Measurements from ENCODE around the gene EEF1AKMT3. TPM values are rescaled to one million over a fixed set of nuclear protein-coding genes. Genes with fewer than 3 reads are reported as not detected.

EEF1AKMT3 gene
- total RNA-seq, 1 experiment from 2014 or later: 5.0 TPM

DNA sequence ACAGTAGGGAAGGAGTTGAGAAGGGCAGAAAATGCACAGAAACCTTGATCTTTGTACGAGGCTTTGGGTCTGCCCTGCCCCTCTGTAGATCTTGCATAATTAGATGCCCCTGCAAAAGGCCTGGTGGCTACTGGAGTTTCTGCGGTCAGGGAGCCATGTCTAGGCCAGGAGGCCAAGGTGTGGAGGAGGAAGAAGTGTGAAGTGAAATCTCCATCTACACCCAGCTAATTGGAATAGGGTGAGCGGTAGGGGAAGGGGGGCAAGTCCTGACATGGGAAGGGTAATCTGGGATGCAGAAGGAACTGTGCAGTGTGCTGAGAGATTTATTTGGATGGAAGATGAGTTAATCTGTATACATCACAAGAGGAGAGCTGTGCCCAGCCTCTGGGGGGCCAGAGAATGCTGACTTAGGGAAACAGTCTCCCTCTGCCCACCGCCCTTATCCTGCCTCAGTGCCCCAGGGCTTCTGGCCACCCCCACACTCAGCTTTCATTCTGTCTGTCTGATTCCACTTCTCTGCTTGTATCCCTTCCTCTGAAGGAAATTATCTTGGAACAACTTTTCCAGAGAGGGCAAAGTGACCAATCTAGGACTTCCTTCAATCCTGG lies 10.9 kb upstream of the EEF1AKMT3 start:
- ChIA-PET POLR2A (interaction anchor here (0.5 kb wide), 1 partner anchor 29 kb away, joined by 4 read pairs; no protein-coding TSS in a partner anchor), CTCF (no interaction called here)
- no peak for TF ChIP-seq CTCF (IDR thresholded peaks at IDR 0.05; ENCODE audit: insufficient read depth in 1 of 2, low read depth in 1 of 2, low read length in 1 of 2, severe bottlenecking in 1 of 2, unreplicated experiment in 1 of 2)
- Histone ChIP-seq H3K4me1 (0 out of 2 replicates have a peak, but pooled peaks cover 1% of the 10 kb centered on the region), H3K4me3 (ENCODE audit: low read depth, low read length) (no peak overlapping the region), H3K36me3 (ENCODE audit: control insufficient read depth, insufficient read depth, low read length) (no peaks in the 10 kb centered on the region), H3K27me3 (replicated peaks; ENCODE audit: control insufficient read depth, insufficient read depth, low read length) (no peaks in the 10 kb centered on the region), H3K9me3 (no peaks in the 10 kb centered on the region)
- no TSS peak for BruUV-seq (replicated peaks)
- Mint-ChIP-seq H3K4me3 (ENCODE audit: unreplicated experiment) (no peak overlapping the region), H3K4me1 (ENCODE audit: low read depth, unreplicated experiment) (peaks cover 7% of the 10 kb centered on the region), H3K27me3 (ENCODE audit: insufficient read depth, unreplicated experiment) (no peaks in the 10 kb centered on the region), H3K9me3 (ENCODE audit: unreplicated experiment) (no peaks in the 10 kb centered on the region), H3K27ac (ENCODE audit: unreplicated experiment) (no peak overlapping the region), H3K36me3 (ENCODE audit: insufficient read depth, unreplicated experiment) (peaks cover 3% of the 10 kb centered on the region)
- intact Hi-C loops (cut with micrococcal nuclease; ENCODE audit: unreplicated experiment): no loop called here
- DNase-seq: no peak

GRCh38 chr12:57762463-57762862 lies 10.0 kb upstream of the EEF1AKMT3 start:
- CTCF ChIA-PET: interaction anchor here (0.6 kb wide), 1 partner anchor 64 kb away, joined by 3 read pairs; no protein-coding TSS in a partner anchor
- TF ChIP-seq CTCF (IDR thresholded peaks at IDR 0.05; ENCODE audit: insufficient read depth in 1 of 2, low read depth in 1 of 2, low read length in 1 of 2, severe bottlenecking in 1 of 2, unreplicated experiment in 1 of 2): no peak

DNA sequence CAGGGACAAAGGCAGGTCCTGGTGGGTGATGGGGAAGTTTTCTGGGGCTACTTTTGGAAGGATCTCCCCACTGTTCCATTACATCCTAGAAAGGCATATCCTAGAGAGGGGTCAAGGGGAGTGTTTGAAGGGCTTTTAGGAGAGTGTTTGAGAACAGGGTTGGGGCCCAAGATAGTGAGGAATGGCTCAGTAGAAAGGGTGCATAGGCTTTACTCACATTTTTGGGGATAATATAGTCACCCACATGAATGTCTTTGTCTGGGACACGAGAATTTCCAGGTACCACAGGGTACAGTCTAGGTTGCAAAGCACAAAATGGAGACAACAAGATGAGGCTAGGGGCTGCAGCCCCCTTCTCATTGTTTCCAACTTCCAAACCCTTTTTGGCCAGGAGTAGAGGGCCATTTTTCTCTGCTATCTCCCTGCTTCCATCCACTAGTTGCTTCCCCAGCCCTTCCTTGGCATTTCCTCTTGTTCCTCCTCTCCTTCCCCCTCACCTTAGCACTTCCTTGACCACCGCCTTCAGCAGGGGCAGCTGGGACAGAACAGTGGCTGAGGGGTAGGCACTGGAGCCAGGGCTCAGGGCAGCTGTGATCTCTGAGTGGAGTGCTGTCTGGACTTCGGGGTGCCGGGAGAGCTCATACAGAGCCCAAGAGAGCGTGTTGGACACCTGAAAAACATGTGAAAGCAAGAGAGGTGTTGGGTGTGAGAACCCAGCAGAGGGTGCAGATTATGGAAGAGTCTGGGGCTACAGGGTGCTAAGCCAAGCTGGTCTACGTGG lies 8.3 kb upstream of the EEF1AKMT3 start:
- POLR2A ChIA-PET: no interaction called here
- intact Hi-C loops (cut with micrococcal nuclease; ENCODE audit: unreplicated experiment): no loop called here

More at GRCh38 chr12:57762463-57762862, 10.0 kb upstream of the EEF1AKMT3 start:
- Histone ChIP-seq H3K4me3 (ENCODE audit: low read depth, low read length) (no peak overlapping the region), H3K36me3 (ENCODE audit: control insufficient read depth, insufficient read depth, low read length) (no peaks in the 10 kb centered on the region), H3K27me3 (replicated peaks; ENCODE audit: control insufficient read depth, insufficient read depth, low read length) (no peaks in the 10 kb centered on the region), H3K9me3 (no peaks in the 10 kb centered on the region), H3K4me1 (0 out of 2 replicates have a peak, but pooled peaks cover 9% of the 10 kb centered on the region)
- Mint-ChIP-seq H3K27me3 (ENCODE audit: insufficient read depth, unreplicated experiment) (no peaks in the 10 kb centered on the region), H3K27ac (ENCODE audit: unreplicated experiment) (no peak overlapping the region), H3K4me1 (ENCODE audit: low read depth, unreplicated experiment) (peaks cover 7% of the 10 kb centered on the region), H3K9me3 (ENCODE audit: unreplicated experiment) (no peaks in the 10 kb centered on the region), H3K4me3 (ENCODE audit: unreplicated experiment) (no peak overlapping the region), H3K36me3 (ENCODE audit: insufficient read depth, unreplicated experiment) (peaks cover 9% of the 10 kb centered on the region)
- DNase-seq: no peak
- intact Hi-C loops (cut with micrococcal nuclease; ENCODE audit: unreplicated experiment): no loop called here
- no TSS peak for BruUV-seq (replicated peaks)
- POLR2A ChIA-PET: no interaction called here

More for the DNA sequence above, 8.3 kb upstream of the EEF1AKMT3 start:
- peaks cover 7% of the 10 kb centered on the region for H3K4me1 Mint-ChIP-seq (ENCODE audit: low read depth, unreplicated experiment)
- TF ChIP-seq CTCF (IDR thresholded peaks at IDR 0.05; ENCODE audit: insufficient read depth in 1 of 2, low read depth in 1 of 2, low read length in 1 of 2, severe bottlenecking in 1 of 2, unreplicated experiment in 1 of 2): no peak
- Histone ChIP-seq H3K36me3 (ENCODE audit: control insufficient read depth, insufficient read depth, low read length) (no peaks in the 10 kb centered on the region), H3K4me1 (0 out of 2 replicates have a peak, but pooled peaks cover 9% of the 10 kb centered on the region), H3K4me3 (ENCODE audit: low read depth, low read length) (peak overlapping the region; percentile 57), H3K27me3 (replicated peaks; ENCODE audit: control insufficient read depth, insufficient read depth, low read length) (no peaks in the 10 kb centered on the region), H3K9me3 (no peaks in the 10 kb centered on the region)
- H3K36me3 Mint-ChIP-seq (ENCODE audit: insufficient read depth, unreplicated experiment): peaks cover 9% of the 10 kb centered on the region
- TSS peak; percentile 5 for BruUV-seq (replicated peaks)
- H3K9me3 Mint-ChIP-seq (ENCODE audit: unreplicated experiment): no peaks in the 10 kb centered on the region
- H3K27ac Mint-ChIP-seq (ENCODE audit: unreplicated experiment): peak overlapping the region; percentile 20
- H3K27me3 Mint-ChIP-seq (ENCODE audit: insufficient read depth, unreplicated experiment): no peaks in the 10 kb centered on the region
- peak overlapping the region; percentile 90 for H3K4me3 Mint-ChIP-seq (ENCODE audit: unreplicated experiment)
- no peak for DNase-seq
- CTCF ChIA-PET: interaction anchor here (0.5 to 1.1 kb wide), 2 partner anchors 8 to 181 kb away, joined by 3 read pairs; no protein-coding TSS in a partner anchor

All from Caco-2 (cell line).